Calu3 (cell line): ENCODE measurements around the gene PPARA. TPM values are rescaled to one million over a fixed set of nuclear protein-coding genes. Genes with fewer than 3 reads are reported as not detected.

Experiments
- BruUV-seq: library from RNA; stranded (reverse); fragments of 400-500 nt; replicated peaks from 2 replicates; lab custom pipeline; 2021; lab: Mats Ljungman, UMichigan
- CTCF ChIA-PET: fragments of 300-600 bp; sonication (Branson Sonifier 250); formaldehyde crosslinking; loops from one replicate; lab custom pipeline; 2022; ENCODE audit warnings: antibody characterized with exemption; lab: Charles Lee
- DNase-seq: peaks from one replicate; pipeline ENCODE4 v3.0.0; 2022
- H3K27ac Mint-ChIP-seq: one replicate; pipeline ENCODE4 v1.8.0; 2022; ENCODE audit warnings: mixed read lengths; ENCODE audit not compliant: unreplicated experiment
- H3K27me3 Mint-ChIP-seq: one replicate; pipeline ENCODE4 v1.8.0; 2022; ENCODE audit warnings: mixed read lengths; ENCODE audit not compliant: unreplicated experiment
- H3K36me3 Mint-ChIP-seq: one replicate; pipeline ENCODE4 v1.8.0; 2022; ENCODE audit warnings: mild to moderate bottlenecking, moderate library complexity, mixed read lengths; ENCODE audit not compliant: insufficient read depth, unreplicated experiment
- H3K4me1 Mint-ChIP-seq: one replicate; pipeline ENCODE4 v1.8.0; 2022; ENCODE audit warnings: mild to moderate bottlenecking, low read depth, mixed read lengths; ENCODE audit not compliant: unreplicated experiment
- H3K4me3 Mint-ChIP-seq: one replicate; pipeline ENCODE4 v1.8.0; 2022; ENCODE audit warnings: mild to moderate bottlenecking, low read depth, moderate library complexity, mixed read lengths; ENCODE audit not compliant: unreplicated experiment
- H3K9me3 Mint-ChIP-seq: one replicate; pipeline ENCODE4 v1.8.0; 2022; ENCODE audit warnings: low read depth, mixed read lengths; ENCODE audit not compliant: unreplicated experiment
- CTCF ChIP-seq: fragments of 200-600 bp; IDR thresholded peaks from one replicate; pipeline ENCODE4 v1.8.0; 2022; ENCODE audit warnings: antibody characterized with exemption; ENCODE audit not compliant: unreplicated experiment
- intact Hi-C: fragments of 100-400 bp; cut with micrococcal nuclease; formaldehyde crosslinking; loops from one replicate; pipeline ENCODE4 v1.10.0; 2022; ENCODE audit not compliant: unreplicated experiment
- total RNA-seq: library from RNA; stranded (reverse); gene quantifications from 2 replicates; pipeline ENCODE4 v1.2.3, GENCODE V29; 2022

The PPARA gene
- total RNA-seq, 1 experiment from 2014 or later: 22.7 TPM

DNA sequence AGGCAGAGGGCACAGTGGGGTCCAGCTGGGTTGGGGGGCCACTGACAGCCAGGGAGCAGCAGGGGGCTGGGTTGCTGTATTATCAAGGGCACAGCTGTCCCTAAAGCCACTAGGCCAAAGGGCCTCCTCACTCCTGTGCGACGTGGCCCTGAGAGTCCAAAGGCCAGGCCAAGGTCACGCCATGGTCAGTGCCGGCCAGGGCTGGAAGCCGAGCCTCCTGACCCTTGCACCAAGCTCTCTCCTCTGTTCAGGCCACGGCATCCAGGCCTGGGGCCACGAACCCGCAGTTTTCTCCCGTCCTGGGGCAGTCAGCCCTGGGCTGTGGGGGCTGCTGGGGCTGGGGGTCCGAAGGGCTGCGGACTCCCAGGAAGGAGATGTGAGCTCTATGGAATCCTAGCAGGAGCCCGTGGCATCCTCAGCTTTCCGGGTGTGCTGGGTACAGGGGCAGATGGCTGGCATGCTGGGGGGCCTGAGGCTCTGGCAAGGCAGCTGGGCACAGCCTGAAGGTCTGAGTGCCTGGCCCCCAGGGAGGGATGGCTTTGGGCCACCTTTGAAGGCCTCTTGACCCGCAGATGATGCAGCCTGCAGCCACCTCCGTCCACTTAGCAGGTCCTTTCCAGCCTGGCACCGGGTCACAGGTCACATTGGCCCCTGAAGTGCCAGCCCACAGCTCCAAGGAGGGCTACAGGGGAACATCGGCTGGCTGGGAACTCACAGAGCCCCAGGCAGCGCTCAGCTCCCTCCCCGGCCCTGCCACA is 17.3 kb upstream of the PPARA start:
- no peak for TF ChIP-seq CTCF
- no TSS peak for BruUV-seq
- no peak for DNase-seq
- H3K9me3 Mint-ChIP-seq: no peaks in the 10 kb centered on the region
- no peaks in the 10 kb centered on the region for H3K36me3 Mint-ChIP-seq
- intact Hi-C loops: no loop called here
- H3K4me3 Mint-ChIP-seq: no peak overlapping the region
- CTCF ChIA-PET: interaction anchor here (0.6 to 0.7 kb wide), 3 partner anchors 37 to 144 kb away, joined by 3 to 6 read pairs (median 3); partner anchors contain the start of gene TTC38
- no peak overlapping the region for H3K27ac Mint-ChIP-seq
- H3K27me3 Mint-ChIP-seq: no peaks in the 10 kb centered on the region
- H3K4me1 Mint-ChIP-seq: no peaks in the 10 kb centered on the region

DNA sequence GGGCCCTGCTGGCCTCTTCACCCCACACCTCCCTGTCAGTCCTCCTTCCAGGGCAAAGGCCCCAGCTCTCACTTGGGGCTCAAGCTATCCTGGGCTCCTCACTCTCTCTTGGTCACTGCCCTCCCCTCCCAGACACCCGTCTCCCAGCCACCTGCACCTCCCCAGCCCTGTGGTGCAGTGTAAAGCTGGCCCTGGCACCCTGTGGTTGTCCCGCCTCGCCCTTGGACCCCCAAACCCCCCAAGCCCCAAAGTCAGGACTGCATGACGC is 16.8 kb upstream of the PPARA start:
- Mint-ChIP-seq H3K4me1 (no peaks in the 10 kb centered on the region), H3K27me3 (no peaks in the 10 kb centered on the region), H3K9me3 (no peaks in the 10 kb centered on the region), H3K36me3 (no peaks in the 10 kb centered on the region), H3K27ac (no peak overlapping the region), H3K4me3 (no peak overlapping the region)
- DNase-seq: no peak
- CTCF ChIA-PET: no interaction called here
- no peak for TF ChIP-seq CTCF
- intact Hi-C loops: no loop called here
- no TSS peak for BruUV-seq

- H3K36me3 Mint-ChIP-seq: no peaks in the 10 kb centered on the region
- H3K9me3 Mint-ChIP-seq: no peaks in the 10 kb centered on the region
- DNase-seq: no peak
- BruUV-seq: no TSS peak
- CTCF ChIA-PET: no interaction called here
- no peaks in the 10 kb centered on the region for H3K4me1 Mint-ChIP-seq
- no peaks in the 10 kb centered on the region for H3K27me3 Mint-ChIP-seq
- no peak for TF ChIP-seq CTCF
- intact Hi-C loops: no loop called here
- no peak overlapping the region for H3K4me3 Mint-ChIP-seq
- H3K27ac Mint-ChIP-seq: no peak overlapping the region
These were observed 16.1 kb upstream of the PPARA start for GRCh38 chr22:46134111-46134705.

- Mint-ChIP-seq H3K27ac (no peak overlapping the region), H3K4me3 (no peak overlapping the region), H3K36me3 (no peaks in the 10 kb centered on the region), H3K27me3 (no peaks in the 10 kb centered on the region), H3K9me3 (no peaks in the 10 kb centered on the region), H3K4me1 (no peaks in the 10 kb centered on the region)
- CTCF ChIA-PET: no interaction called here
- no peak for DNase-seq
- BruUV-seq: no TSS peak
- intact Hi-C loops: no loop called here
- no peak for TF ChIP-seq CTCF
These were observed 14.5 kb upstream of the PPARA start for GRCh38 chr22:46135611-46136485.
